ENCODE measurements around the gene PPFIA3. TPM values are rescaled to one million over a fixed set of nuclear protein-coding genes. Genes with fewer than 3 reads are reported as not detected.
"Not testable (repeated sequence)": the region's sequence is repeated elsewhere in the genome, so short reads cannot be mapped to it uniquely, and the experiment has no call there.

PPFIA3 gene
- total RNA-seq, 1 donor: 1.1 TPM

DNA sequence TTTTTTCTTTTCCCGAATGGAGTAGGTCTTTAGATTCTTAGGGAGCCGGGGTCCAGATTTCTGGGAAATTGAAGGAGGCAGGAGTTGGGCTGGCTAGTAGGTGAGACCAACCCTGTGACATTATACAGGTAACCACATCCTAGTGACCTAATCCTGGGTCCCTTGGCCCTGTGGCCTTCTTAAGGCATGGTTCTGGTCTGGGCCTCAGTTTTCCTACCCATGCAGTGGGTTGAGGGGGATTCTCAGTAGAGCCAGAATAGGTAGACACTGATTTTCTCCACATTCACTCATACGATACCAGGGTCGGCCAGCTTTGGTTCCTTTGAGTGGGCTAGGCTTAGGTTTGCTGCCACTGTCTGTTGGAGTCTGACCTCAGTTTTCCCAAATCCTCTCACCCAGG is 7.2 kb downstream of the PPFIA3 start:
- TF ChIP-seq, protein P1, sequence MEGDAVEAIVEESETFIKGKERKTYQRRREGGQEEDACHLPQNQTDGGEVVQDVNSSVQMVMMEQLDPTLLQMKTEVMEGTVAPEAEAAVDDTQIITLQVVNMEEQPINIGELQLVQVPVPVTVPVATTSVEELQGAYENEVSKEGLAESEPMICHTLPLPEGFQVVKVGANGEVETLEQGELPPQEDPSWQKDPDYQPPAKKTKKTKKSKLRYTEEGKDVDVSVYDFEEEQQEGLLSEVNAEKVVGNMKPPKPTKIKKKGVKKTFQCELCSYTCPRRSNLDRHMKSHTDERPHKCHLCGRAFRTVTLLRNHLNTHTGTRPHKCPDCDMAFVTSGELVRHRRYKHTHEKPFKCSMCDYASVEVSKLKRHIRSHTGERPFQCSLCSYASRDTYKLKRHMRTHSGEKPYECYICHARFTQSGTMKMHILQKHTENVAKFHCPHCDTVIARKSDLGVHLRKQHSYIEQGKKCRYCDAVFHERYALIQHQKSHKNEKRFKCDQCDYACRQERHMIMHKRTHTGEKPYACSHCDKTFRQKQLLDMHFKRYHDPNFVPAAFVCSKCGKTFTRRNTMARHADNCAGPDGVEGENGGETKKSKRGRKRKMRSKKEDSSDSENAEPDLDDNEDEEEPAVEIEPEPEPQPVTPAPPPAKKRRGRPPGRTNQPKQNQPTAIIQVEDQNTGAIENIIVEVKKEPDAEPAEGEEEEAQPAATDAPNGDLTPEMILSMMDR (IDR thresholded peaks at IDR 0.05; ENCODE audit: extremely low read depth, low read depth, low read length): no peak
- Histone ChIP-seq H3K27me3 (ENCODE audit: insufficient read depth, low read length) (no peaks in the 10 kb centered on the region), H3K4me1 (ENCODE audit: insufficient read depth, low read length) (peaks cover 4% of the 10 kb centered on the region), H3K4me2 (ENCODE audit: insufficient read depth, low read length) (no peak overlapping the region), H3K36me3 (ENCODE audit: insufficient read depth, low read length) (no peaks in the 10 kb centered on the region), H3K4me3 (ENCODE audit: insufficient read depth, low read length) (no peak overlapping the region), H3K27ac (ENCODE audit: low read depth, low read length) (no peak overlapping the region), H2AFZ (ENCODE audit: low read length) (no peak overlapping the region), H3K79me2 (ENCODE audit: insufficient read depth, low read length) (no peaks in the 10 kb centered on the region), H4K20me1 (ENCODE audit: insufficient read depth, low read length) (no peaks in the 10 kb centered on the region), H3K9me3 (ENCODE audit: low read depth, low read length) (no peaks in the 10 kb centered on the region)
- no peak for DNase-seq (ENCODE audit: insufficient read length, low spot score, missing footprints)

DNA sequence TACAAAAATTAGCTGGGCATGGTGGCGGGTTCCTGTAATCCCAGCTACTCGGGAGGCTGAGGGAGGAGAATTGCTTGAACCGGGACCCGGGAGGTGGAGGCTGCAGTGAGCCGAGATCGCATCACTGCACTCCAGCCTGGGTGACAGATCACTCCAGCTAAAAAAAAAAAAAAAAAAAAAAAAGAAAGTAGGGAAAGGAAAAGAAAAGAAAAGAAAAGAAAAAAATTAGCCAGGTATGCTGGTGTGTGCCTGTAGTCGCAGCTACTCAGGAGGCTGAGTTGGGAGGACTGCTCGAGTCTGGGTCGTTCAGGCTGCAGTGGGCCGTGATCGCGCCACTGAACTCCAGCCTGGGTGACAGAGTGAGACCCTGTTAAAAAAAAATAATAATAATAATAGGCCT is 7.9 kb downstream of the PPFIA3 start:
- H2AFZ ChIP-seq (ENCODE audit: low read length); H3K4me2 ChIP-seq (ENCODE audit: insufficient read depth, low read length); H3K79me2 ChIP-seq (ENCODE audit: insufficient read depth, low read length); H3K27ac ChIP-seq (ENCODE audit: low read depth, low read length); H3K4me3 ChIP-seq (ENCODE audit: insufficient read depth, low read length); H3K36me3 ChIP-seq (ENCODE audit: insufficient read depth, low read length); DNase-seq (ENCODE audit: insufficient read length, low spot score, missing footprints); H4K20me1 ChIP-seq (ENCODE audit: insufficient read depth, low read length); H3K9me3 ChIP-seq (ENCODE audit: low read depth, low read length); H3K27me3 ChIP-seq (ENCODE audit: insufficient read depth, low read length); H3K4me1 ChIP-seq (ENCODE audit: insufficient read depth, low read length): not testable (repeated sequence)

DNA sequence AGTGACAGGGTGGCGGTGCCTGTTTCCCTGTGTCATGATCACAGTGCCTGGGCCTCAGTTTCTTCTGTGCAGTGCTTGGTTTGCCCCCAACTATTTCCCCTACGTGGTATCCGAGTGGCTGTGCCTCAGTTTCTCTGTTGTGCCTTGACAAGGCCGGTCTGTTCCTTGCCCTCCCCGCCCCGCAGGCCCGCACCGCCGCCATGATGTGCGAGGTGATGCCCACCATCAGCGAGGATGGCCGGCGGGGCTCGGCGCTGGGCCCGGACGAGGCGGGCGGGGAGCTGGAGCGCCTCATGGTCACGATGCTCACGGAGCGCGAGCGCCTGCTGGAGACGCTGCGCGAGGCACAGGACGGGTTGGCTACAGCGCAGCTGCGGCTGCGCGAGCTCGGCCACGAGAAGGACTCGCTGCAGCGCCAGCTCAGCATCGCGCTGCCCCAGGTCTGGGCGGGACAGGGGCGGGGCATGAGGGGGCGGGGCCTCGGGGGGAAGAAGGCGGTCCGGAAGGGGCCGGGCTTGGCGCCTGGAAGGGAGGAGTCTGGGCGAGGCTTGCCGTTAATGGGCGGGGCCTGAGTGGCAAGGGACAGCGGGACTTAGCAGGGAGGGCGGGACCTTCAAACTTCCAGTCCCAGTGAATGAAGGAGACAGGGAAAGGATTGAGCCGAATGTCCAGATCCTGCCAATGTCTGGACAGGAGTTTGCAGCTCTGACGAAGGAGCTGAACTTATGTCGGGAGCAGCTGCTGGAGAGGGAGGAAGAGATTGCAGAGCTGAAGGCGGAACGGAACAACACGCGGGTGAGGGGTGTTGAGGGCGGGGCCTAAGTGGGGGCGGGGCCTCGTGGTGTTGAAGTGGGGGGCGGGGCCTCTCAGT is 8.6 kb downstream of the PPFIA3 start:
- peak; percentile 100 for DNase-seq (ENCODE audit: insufficient read length, low spot score, missing footprints)
- peak overlapping the region; percentile 69 for H3K4me3 ChIP-seq (ENCODE audit: insufficient read depth, low read length)
- H4K20me1 ChIP-seq (ENCODE audit: insufficient read depth, low read length): no peaks in the 10 kb centered on the region
- H3K79me2 ChIP-seq (ENCODE audit: insufficient read depth, low read length): no peaks in the 10 kb centered on the region
- TF ChIP-seq, protein P1 (IDR thresholded peaks at IDR 0.05; ENCODE audit: extremely low read depth, low read depth, low read length): no peak
- H2AFZ ChIP-seq (ENCODE audit: low read length): peak overlapping the region; percentile 97
- no peaks in the 10 kb centered on the region for H3K27me3 ChIP-seq (ENCODE audit: insufficient read depth, low read length)
- H3K4me2 ChIP-seq (ENCODE audit: insufficient read depth, low read length): peak overlapping the region; percentile 88
- peaks cover 4% of the 10 kb centered on the region for H3K4me1 ChIP-seq (ENCODE audit: insufficient read depth, low read length)
- H3K36me3 ChIP-seq (ENCODE audit: insufficient read depth, low read length): no peaks in the 10 kb centered on the region
- H3K27ac ChIP-seq (ENCODE audit: low read depth, low read length): no peak overlapping the region
- no peaks in the 10 kb centered on the region for H3K9me3 ChIP-seq (ENCODE audit: low read depth, low read length)

DNA sequence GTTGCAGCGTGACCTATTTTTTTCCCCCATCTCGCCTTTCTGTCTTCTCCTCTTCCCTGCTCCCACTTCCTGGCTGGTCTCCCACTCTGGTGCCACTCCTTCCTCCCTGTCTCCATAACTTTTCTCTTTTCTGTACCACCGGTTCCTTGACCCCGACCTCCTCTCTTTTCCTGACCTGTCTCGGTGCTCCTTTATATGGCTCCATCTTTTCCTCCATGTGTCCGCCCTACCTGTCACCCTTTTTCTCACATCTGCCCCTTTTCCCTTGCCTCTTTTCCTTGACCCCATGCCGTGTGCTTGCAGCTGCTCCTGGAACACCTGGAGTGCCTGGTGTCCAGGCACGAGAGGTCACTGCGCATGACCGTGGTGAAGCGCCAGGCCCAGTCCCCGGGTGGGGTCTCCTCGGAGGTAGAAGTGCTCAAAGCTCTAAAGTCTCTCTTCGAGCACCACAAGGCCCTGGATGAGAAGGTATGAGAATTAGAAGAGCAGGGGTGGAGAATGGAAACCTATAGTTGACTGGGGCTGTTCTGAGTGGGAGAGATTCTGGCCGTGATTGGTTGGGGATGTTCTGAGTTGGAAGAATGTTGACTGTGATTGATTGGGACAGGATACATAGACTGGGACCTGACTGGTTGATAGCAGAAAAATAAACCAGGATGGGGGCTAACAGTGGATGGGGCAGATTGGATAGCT is 9.3 kb downstream of the PPFIA3 start:
- no peaks in the 10 kb centered on the region for H3K9me3 ChIP-seq (ENCODE audit: low read depth, low read length)
- no peaks in the 10 kb centered on the region for H4K20me1 ChIP-seq (ENCODE audit: insufficient read depth, low read length)
- H3K4me1 ChIP-seq (ENCODE audit: insufficient read depth, low read length): peaks cover 4% of the 10 kb centered on the region
- H3K36me3 ChIP-seq (ENCODE audit: insufficient read depth, low read length): no peaks in the 10 kb centered on the region
- H3K4me3 ChIP-seq (ENCODE audit: insufficient read depth, low read length): peak overlapping the region; percentile 69
- no peaks in the 10 kb centered on the region for H3K27me3 ChIP-seq (ENCODE audit: insufficient read depth, low read length)
- H2AFZ ChIP-seq (ENCODE audit: low read length): peak overlapping the region; percentile 2
- TF ChIP-seq, protein P1 (IDR thresholded peaks at IDR 0.05; ENCODE audit: extremely low read depth, low read depth, low read length): no peak
- H3K27ac ChIP-seq (ENCODE audit: low read depth, low read length): no peak overlapping the region
- no peaks in the 10 kb centered on the region for H3K79me2 ChIP-seq (ENCODE audit: insufficient read depth, low read length)
- DNase-seq (ENCODE audit: insufficient read length, low spot score, missing footprints): peak; percentile 5
- H3K4me2 ChIP-seq (ENCODE audit: insufficient read depth, low read length): peak overlapping the region; percentile 88

All from osteoblast (primary cell).